Measurements from ENCODE around the gene NDE1.
A peak's percentile ranks its signal among the peaks of the same experiment; 100 is the strongest.

Gene NDE1

DNA sequence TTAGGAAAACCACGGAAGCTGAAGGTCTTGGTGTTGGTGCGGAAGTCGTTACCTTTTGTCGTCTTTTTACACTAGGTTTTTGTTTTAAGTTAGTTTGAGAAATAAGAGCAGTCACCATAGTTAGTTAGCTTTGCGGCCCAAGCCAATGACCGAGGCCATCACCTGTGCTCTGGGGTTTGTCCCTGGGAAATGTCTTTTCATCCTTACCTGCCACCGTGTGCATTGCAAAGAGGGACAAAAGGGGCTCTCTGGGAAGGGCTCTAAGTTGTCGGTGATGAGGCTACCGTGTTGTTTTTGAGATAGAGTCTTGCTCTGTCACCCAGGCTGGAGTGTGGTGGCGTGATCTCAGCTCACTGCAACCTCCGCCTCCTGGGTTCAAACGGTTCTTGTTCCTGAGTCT is 49.8 kb downstream of the NDE1 start:
- no peak for TF ChIP-seq CTCF (IDR thresholded peaks at IDR 0.05; ENCODE audit: insufficient read depth, low read length, poor library complexity, severe bottlenecking)
- peaks cover 43% of the 10 kb centered on the region for H3K36me3 ChIP-seq (ENCODE audit: control insufficient read depth, insufficient read depth, low read length)

GRCh38 chr16:15701367-15701766 is 51.3 kb downstream of the NDE1 start:
- Histone ChIP-seq H3K4me3 (replicated peaks; ENCODE audit: low read depth, low read length) (no peak overlapping the region), H3K36me3 (ENCODE audit: control insufficient read depth, insufficient read depth, low read length) (peaks cover 44% of the 10 kb centered on the region), H3K27me3 (replicated peaks; ENCODE audit: control insufficient read depth, insufficient read depth, low read length) (no peaks in the 10 kb centered on the region)
- no peak for TF ChIP-seq CTCF (IDR thresholded peaks at IDR 0.05; ENCODE audit: insufficient read depth, low read length, poor library complexity, severe bottlenecking)
- no peak for DNase-seq (ENCODE audit: extremely low read depth, insufficient read length)

More for the DNA sequence above, 49.8 kb downstream of the NDE1 start:
- no peak overlapping the region for H3K4me3 ChIP-seq (replicated peaks; ENCODE audit: low read depth, low read length)
- DNase-seq (ENCODE audit: extremely low read depth, insufficient read length), result no peak
- no peaks in the 10 kb centered on the region for H3K27me3 ChIP-seq (replicated peaks; ENCODE audit: control insufficient read depth, insufficient read depth, low read length)

DNA sequence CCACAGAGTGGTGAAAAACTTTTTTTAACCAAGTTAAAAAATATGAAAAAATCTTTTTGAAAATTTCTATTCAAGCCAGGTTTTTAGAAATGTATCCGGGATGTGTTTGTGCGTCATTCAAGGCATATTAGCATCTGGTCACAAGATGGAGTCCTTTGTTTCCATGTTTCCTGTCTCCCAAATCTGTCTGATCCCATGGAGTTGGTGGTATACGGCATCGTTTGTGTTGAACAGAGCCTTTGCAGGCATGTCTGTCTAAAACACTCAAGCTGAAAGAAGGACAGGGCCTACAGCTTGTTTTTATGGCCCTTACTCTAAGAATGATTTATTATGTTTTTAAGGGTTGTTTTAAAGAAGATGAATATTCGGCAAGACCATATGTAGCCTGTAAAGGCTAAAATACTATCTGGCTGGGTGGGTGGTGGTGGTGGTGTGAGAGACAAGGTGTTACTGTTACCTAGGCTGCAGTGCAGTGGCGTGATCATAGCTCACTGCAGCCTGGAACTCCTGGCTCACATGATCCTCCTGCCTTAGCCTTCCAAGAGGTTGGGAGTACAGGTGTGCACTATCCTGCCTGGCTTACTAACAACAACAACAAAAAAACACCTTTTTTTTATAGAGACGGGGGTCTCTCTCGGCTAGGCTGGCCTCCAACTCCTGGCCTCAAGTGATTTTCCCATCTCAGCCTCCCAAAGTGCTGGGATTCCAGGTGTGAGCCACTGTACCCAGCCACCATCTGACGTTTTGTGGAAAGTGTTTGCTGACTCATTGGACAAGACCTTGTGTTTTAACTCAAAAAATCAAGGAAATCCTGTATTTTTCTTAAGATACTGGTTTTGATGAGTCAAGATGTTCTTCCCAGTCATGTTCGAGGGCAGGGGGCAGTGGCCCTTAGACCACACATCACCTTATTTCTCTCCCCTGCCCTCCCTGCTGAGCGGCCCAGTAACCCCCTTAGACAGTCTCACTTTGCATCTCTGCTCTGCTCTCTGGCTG is 52.2 kb downstream of the NDE1 start:
- TF ChIP-seq CTCF (IDR thresholded peaks at IDR 0.05; ENCODE audit: insufficient read depth, low read length, poor library complexity, severe bottlenecking), result no peak
- Histone ChIP-seq H3K36me3 (ENCODE audit: control insufficient read depth, insufficient read depth, low read length) (peaks cover 38% of the 10 kb centered on the region), H3K27me3 (replicated peaks; ENCODE audit: control insufficient read depth, insufficient read depth, low read length) (no peaks in the 10 kb centered on the region), H3K4me3 (replicated peaks; ENCODE audit: low read depth, low read length) (no peak overlapping the region)
- DNase-seq (ENCODE audit: extremely low read depth, insufficient read length), result no peak

- Histone ChIP-seq H3K4me3 (replicated peaks; ENCODE audit: low read depth, low read length) (no peak overlapping the region), H3K36me3 (ENCODE audit: control insufficient read depth, insufficient read depth, low read length) (peaks cover 37% of the 10 kb centered on the region), H3K27me3 (replicated peaks; ENCODE audit: control insufficient read depth, insufficient read depth, low read length) (no peaks in the 10 kb centered on the region)
- no peak for TF ChIP-seq CTCF (IDR thresholded peaks at IDR 0.05; ENCODE audit: insufficient read depth, low read length, poor library complexity, severe bottlenecking)
- no peak for DNase-seq (ENCODE audit: extremely low read depth, insufficient read length)
These were observed 53.1 kb downstream of the NDE1 start for GRCh38 chr16:15703029-15703736.

DNA sequence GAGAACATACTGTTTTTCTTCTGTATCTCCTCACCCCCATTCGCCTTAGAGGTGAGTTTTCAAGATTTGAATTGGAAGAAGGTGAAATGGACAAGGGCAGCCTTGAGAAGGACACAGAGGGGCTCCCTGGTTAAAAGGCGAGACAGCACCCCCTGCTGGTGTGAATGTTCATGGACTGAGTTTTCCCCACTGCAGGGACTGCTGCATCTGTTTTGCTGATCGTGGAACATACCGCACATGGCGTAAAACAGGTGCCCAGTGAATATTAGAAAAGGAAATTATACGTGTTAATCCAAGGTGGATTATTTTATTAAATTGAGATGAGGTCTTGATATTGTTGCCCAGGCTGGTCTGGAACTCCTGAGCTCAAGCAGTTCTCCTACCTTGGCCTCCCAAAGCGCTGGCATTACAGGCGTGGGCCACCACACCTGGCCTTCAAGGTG is 54.5 kb downstream of the NDE1 start:
- peak; percentile 77 for TF ChIP-seq CTCF (IDR thresholded peaks at IDR 0.05; ENCODE audit: insufficient read depth, low read length, poor library complexity, severe bottlenecking)
- Histone ChIP-seq H3K4me3 (replicated peaks; ENCODE audit: low read depth, low read length) (no peak overlapping the region), H3K36me3 (ENCODE audit: control insufficient read depth, insufficient read depth, low read length) (peaks cover 29% of the 10 kb centered on the region), H3K27me3 (replicated peaks; ENCODE audit: control insufficient read depth, insufficient read depth, low read length) (no peaks in the 10 kb centered on the region)
- DNase-seq (ENCODE audit: extremely low read depth, insufficient read length), result no peak

Measured in GM06990 (cell line).